DOHH2 (cell line): ENCODE measurements around the gene PDZRN4.

ENCODE experiments used
- EZH2phosphoT487 ChIP-seq: fragments of 200-600 bp; sonication (generic); IDR thresholded peaks from 2 replicates; pipeline ENCODE4 v1.6.1; 2017; ENCODE audit warnings: borderline replicate concordance, mild to moderate bottlenecking, antibody characterized with exemption, low read length, moderate library complexity, mixed read lengths
- TF ChIP-seq, protein P1 (sequence below): fragments of 200-600 bp; sonication (generic); IDR thresholded peaks from one replicate; pipeline ENCODE4 v1.5.1; 2014; ENCODE audit warnings: antibody characterized with exemption, mild to moderate bottlenecking, low read depth, low read length; ENCODE audit not compliant: poor library complexity, severe bottlenecking

DNA sequence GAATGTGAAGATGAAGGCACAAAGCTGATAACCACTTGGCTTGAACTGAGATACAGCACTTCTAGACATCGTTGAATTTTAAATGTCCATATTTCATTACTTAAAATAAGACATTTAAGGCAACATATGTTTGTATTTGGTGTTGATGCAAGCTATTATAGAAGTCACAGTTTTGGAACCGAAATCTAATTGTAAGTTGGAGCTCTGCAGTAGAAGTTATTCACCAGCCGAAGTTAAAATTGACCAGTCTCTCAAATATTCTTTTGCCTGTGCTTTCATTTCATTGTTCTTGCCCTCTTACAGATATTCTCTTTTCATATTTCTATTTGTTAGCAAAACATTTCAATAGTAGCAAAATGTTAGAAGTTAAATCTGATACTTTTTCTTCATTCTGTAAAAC lies 332.7 kb downstream of the PDZRN4 start:
- TF ChIP-seq, protein P1, sequence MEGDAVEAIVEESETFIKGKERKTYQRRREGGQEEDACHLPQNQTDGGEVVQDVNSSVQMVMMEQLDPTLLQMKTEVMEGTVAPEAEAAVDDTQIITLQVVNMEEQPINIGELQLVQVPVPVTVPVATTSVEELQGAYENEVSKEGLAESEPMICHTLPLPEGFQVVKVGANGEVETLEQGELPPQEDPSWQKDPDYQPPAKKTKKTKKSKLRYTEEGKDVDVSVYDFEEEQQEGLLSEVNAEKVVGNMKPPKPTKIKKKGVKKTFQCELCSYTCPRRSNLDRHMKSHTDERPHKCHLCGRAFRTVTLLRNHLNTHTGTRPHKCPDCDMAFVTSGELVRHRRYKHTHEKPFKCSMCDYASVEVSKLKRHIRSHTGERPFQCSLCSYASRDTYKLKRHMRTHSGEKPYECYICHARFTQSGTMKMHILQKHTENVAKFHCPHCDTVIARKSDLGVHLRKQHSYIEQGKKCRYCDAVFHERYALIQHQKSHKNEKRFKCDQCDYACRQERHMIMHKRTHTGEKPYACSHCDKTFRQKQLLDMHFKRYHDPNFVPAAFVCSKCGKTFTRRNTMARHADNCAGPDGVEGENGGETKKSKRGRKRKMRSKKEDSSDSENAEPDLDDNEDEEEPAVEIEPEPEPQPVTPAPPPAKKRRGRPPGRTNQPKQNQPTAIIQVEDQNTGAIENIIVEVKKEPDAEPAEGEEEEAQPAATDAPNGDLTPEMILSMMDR: no peak
- TF ChIP-seq EZH2phosphoT487: no peak
